HepG2 (cell line): Measurements from ENCODE around the gene NDUFS1. TPM values are rescaled to one million over a fixed set of nuclear protein-coding genes. Genes with fewer than 3 reads are reported as not detected.

Experiments used
- ARHGAP35 ChIP-seq: sonication (generic); formaldehyde crosslinking; IDR thresholded peaks from 2 replicates; pipeline ENCODE4 v1.9.0; 2022; ENCODE audit warnings: mild to moderate bottlenecking, inconsistent platforms, moderate library complexity, missing genetic modification reagents, borderline replicate concordance
- BCL6 ChIP-seq: IDR thresholded peaks from 2 replicates; pipeline ENCODE4 v1.6.1; 2016; ENCODE audit warnings: missing genetic modification reagents, missing compliant biosample characterization
- ETV5 ChIP-seq: IDR thresholded peaks from 2 replicates; pipeline ENCODE4 v1.6.1; 2018; ENCODE audit warnings: missing biosample characterization, missing genetic modification reagents, inconsistent platforms, borderline replicate concordance
- IRF1 ChIP-seq: sonication (generic); formaldehyde crosslinking; IDR thresholded peaks from 2 replicates; pipeline ENCODE4 v1.4.0; 2020; ENCODE audit warnings: low read depth, mild to moderate bottlenecking, missing genetic modification reagents
- ISL2 ChIP-seq: sonication (generic); formaldehyde crosslinking; IDR thresholded peaks from 2 replicates; pipeline ENCODE4 v1.5.0; 2020; ENCODE audit warnings: missing genetic modification reagents
- NCOA1 ChIP-seq: sonication (generic); formaldehyde crosslinking; IDR thresholded peaks from 2 replicates; pipeline ENCODE4 v1.9.0; 2021; ENCODE audit warnings: missing genetic modification reagents
- POLR2G ChIP-seq: fragments of 200-400 bp; formaldehyde crosslinking; IDR thresholded peaks from 2 replicates; pipeline ENCODE4 v1.6.1; 2018; ENCODE audit warnings: mild to moderate bottlenecking, low read depth, low read length, moderate library complexity
- RBFOX2 ChIP-seq: fragments of 200-400 bp; formaldehyde crosslinking; IDR thresholded peaks from 2 replicates; pipeline ENCODE4 v1.6.1; 2017; ENCODE audit warnings: low read depth, mild to moderate bottlenecking, low read length
- UBTF ChIP-seq: sonication (generic); formaldehyde crosslinking; IDR thresholded peaks from 2 replicates; pipeline ENCODE4 v1.4.0; 2020; ENCODE audit warnings: mild to moderate bottlenecking, missing genetic modification reagents
- ZGPAT ChIP-seq: IDR thresholded peaks from 2 replicates; pipeline ENCODE4 v1.6.1; 2016; ENCODE audit warnings: mild to moderate bottlenecking
- ZNF138 ChIP-seq: sonication (generic); formaldehyde crosslinking; IDR thresholded peaks from 2 replicates; pipeline ENCODE4 v1.5.0; 2020; ENCODE audit warnings: mild to moderate bottlenecking, low read depth, missing genetic modification reagents
- ZNF281 ChIP-seq: sonication (generic); formaldehyde crosslinking; IDR thresholded peaks from 2 replicates; pipeline ENCODE4 v1.4.0; 2020; ENCODE audit warnings: missing genetic modification reagents, borderline replicate concordance
- ZNF337 ChIP-seq: sonication (generic); formaldehyde crosslinking; IDR thresholded peaks from 2 replicates; pipeline ENCODE4 v1.5.1; 2020; ENCODE audit warnings: missing genetic modification reagents, low read depth, mild to moderate bottlenecking, borderline replicate concordance
- ZNF34 ChIP-seq: sonication (generic); formaldehyde crosslinking; IDR thresholded peaks from 2 replicates; pipeline ENCODE4 v1.4.0; 2020; ENCODE audit warnings: mild to moderate bottlenecking, missing genetic modification reagents, borderline replicate concordance
- ZNF550 ChIP-seq: sonication (generic); formaldehyde crosslinking; IDR thresholded peaks from 2 replicates; pipeline ENCODE4 v1.4.0; 2020; ENCODE audit warnings: mild to moderate bottlenecking, missing genetic modification reagents, borderline replicate concordance
- ZNF569 ChIP-seq: sonication (generic); formaldehyde crosslinking; IDR thresholded peaks from 2 replicates; pipeline ENCODE4 v1.5.0; 2020; ENCODE audit warnings: mild to moderate bottlenecking, missing genetic modification reagents, moderate library complexity, borderline replicate concordance
- ZNF883 ChIP-seq: sonication (generic); formaldehyde crosslinking; IDR thresholded peaks from 2 replicates; pipeline ENCODE4 v1.5.1; 2020; ENCODE audit warnings: mild to moderate bottlenecking, missing genetic modification reagents; ENCODE audit errors: not compliant biosample characterization
- ZSCAN31 ChIP-seq: sonication (generic); formaldehyde crosslinking; IDR thresholded peaks from 2 replicates; pipeline ENCODE4 v1.5.0; 2020; ENCODE audit warnings: low read depth, mild to moderate bottlenecking, missing genetic modification reagents
- polyA plus RNA-seq, 8 experiments: library from polyadenylated mRNA; depleted of rRNA in 3 of 8; stranded (reverse) in 7 of 8; unstranded in 1 of 8; fragments of >200 nt; fragmentation: Illumina TruSeq in 4 of 8; extraction: Trizol in 4 of 8; gene quantifications; 2 replicates each; pipeline versions ENCODE4 v1.2.1 to v1.2.3, GENCODE V29; 2011 to 2016; ENCODE audit warnings: low read depth in 4 of 8, missing spikeins in 1 of 8, mixed read lengths in 1 of 8; ENCODE audit not compliant: insufficient read depth in 1 of 8
- total RNA-seq, 5 experiments: library from RNA; depleted of rRNA; stranded (reverse); fragments of >200 nt; fragmentation: Illumina TruSeq; extraction: Trizol; gene quantifications; 2 replicates each; pipeline ENCODE4 v1.2.3, GENCODE V29; 2016; ENCODE audit warnings: low read depth in 1 of 5

The NDUFS1 gene
- total and polyA plus RNA-seq, 2 of the 13 experiments (the other 11 are each of a cell fraction or from before 2014, with no cell fraction given): 139 to 242 TPM

GRCh38 chr2:206085742-206086445 is 73.3 kb downstream of the NDUFS1 start, which contains the start of gene INO80D (continued):
- 0 out of 2 replicates have a peak, but pooled peaks have one; percentile 83 for TF ChIP-seq ZSCAN31
- no peak for TF ChIP-seq ARHGAP35 (CRISPR knock-in tag)
- peak; percentile 54 for TF ChIP-seq ZNF883 (CRISPR knock-in tag)
- TF ChIP-seq ZNF550 (CRISPR knock-in tag): no peak
- TF ChIP-seq ISL2 (CRISPR knock-in tag): peak; percentile 32; the same call in 1 of the 2 replicates
- peak; percentile 86 for TF ChIP-seq RBFOX2
- TF ChIP-seq POLR2G: peak; percentile 97
- 0 out of 2 replicates have a peak, but pooled peaks have one; percentile 13 for TF ChIP-seq ETV5 (CRISPR knock-in tag)
- TF ChIP-seq UBTF: peak; percentile 100
- peak; percentile 96; the same call in 1 of the 2 replicates for TF ChIP-seq ZNF34 (CRISPR knock-in tag)
- no peak for TF ChIP-seq ZNF569 (CRISPR knock-in tag)
- 0 out of 2 replicates have a peak, but pooled peaks have one; percentile 38 for TF ChIP-seq IRF1 (CRISPR knock-in tag)
- peak; percentile 25; the same call in 1 of the 2 replicates for TF ChIP-seq ZNF281
- peak; percentile 74; the same call in 1 of the 2 replicates for TF ChIP-seq ZNF138
- TF ChIP-seq NCOA1 (CRISPR knock-in tag): no peak
- 0 out of 2 replicates have a peak, but pooled peaks have one; percentile 10 for TF ChIP-seq BCL6 (CRISPR knock-in tag)
- 0 out of 2 replicates have a peak, but pooled peaks have one; percentile 51 for TF ChIP-seq ZNF337 (CRISPR knock-in tag)
- peak; percentile 50 for TF ChIP-seq ZGPAT (CRISPR knock-in tag)
